ENCODE measurements around the gene LIM2.

The LIM2 gene

GRCh38 chr19:51356159-51356801, 31.5 kb downstream of the LIM2 start:
- no peaks in the 10 kb centered on the region for H3K27me3 ChIP-seq (ENCODE audit: control insufficient read depth in 5 of 5, insufficient read depth in 4 of 5, low read length in 5 of 5)
- H3K4me3 ChIP-seq (ENCODE audit: low read depth in 1 of 5, low read length in 5 of 5): no peak overlapping the region
- peaks cover 0 to 7% (median 4%) of the 10 kb centered on the region in 5 donors for H3K4me1 ChIP-seq (ENCODE audit: control insufficient read depth in 5 of 5, insufficient read depth in 5 of 5, low read length in 5 of 5)
- no peak overlapping the region for H3K9ac ChIP-seq (ENCODE audit: low read length in 5 of 5)
- no peaks in the 10 kb centered on the region for H3K9me3 ChIP-seq (ENCODE audit: control insufficient read depth in 5 of 5, low read length in 5 of 5)
- no peak overlapping the region for H3K27ac ChIP-seq (ENCODE audit: low read depth, low read length)
- H3K36me3 ChIP-seq (ENCODE audit: control insufficient read depth in 5 of 5, insufficient read depth in 5 of 5, low read length in 5 of 5): peaks cover 0 to 24% (median 20%) of the 10 kb centered on the region in 5 donors

GRCh38 chr19:51354742-51355148, 33.0 kb downstream of the LIM2 start:
- peaks cover 0 to 39% (median 33%) of the 10 kb centered on the region in 5 donors for H3K36me3 ChIP-seq (ENCODE audit: control insufficient read depth in 5 of 5, insufficient read depth in 5 of 5, low read length in 5 of 5)
- H3K27ac ChIP-seq (ENCODE audit: low read depth, low read length): no peak overlapping the region
- peaks cover 0 to 7% (median 4%) of the 10 kb centered on the region in 5 donors for H3K4me1 ChIP-seq (ENCODE audit: control insufficient read depth in 5 of 5, insufficient read depth in 5 of 5, low read length in 5 of 5)
- H3K27me3 ChIP-seq (ENCODE audit: control insufficient read depth in 5 of 5, insufficient read depth in 4 of 5, low read length in 5 of 5): no peaks in the 10 kb centered on the region
- no peak overlapping the region for H3K9ac ChIP-seq (ENCODE audit: low read length in 5 of 5)
- H3K4me3 ChIP-seq (ENCODE audit: low read depth in 1 of 5, low read length in 5 of 5): no peak overlapping the region
- no peaks in the 10 kb centered on the region for H3K9me3 ChIP-seq (ENCODE audit: control insufficient read depth in 5 of 5, low read length in 5 of 5)

GRCh38 chr19:51354103-51354741, 33.6 kb downstream of the LIM2 start:
- no peak overlapping the region for H3K4me3 ChIP-seq (ENCODE audit: low read depth in 1 of 5, low read length in 5 of 5)
- H3K9ac ChIP-seq (ENCODE audit: low read length in 5 of 5): no peak overlapping the region

GRCh38 chr19:51352783-51353360, 34.9 kb downstream of the LIM2 start:
- Histone ChIP-seq H3K27ac (ENCODE audit: low read depth, low read length) (no peak overlapping the region), H3K9me3 (ENCODE audit: control insufficient read depth in 5 of 5, low read length in 5 of 5) (no peaks in the 10 kb centered on the region), H3K36me3 (ENCODE audit: control insufficient read depth in 5 of 5, insufficient read depth in 5 of 5, low read length in 5 of 5) (peaks cover 6 to 47% (median 37%) of the 10 kb centered on the region in 5 donors), H3K9ac (ENCODE audit: low read length in 5 of 5) (no peak overlapping the region), H3K4me3 (ENCODE audit: low read depth in 1 of 5, low read length in 5 of 5) (no peak overlapping the region), H3K4me1 (ENCODE audit: control insufficient read depth in 5 of 5, insufficient read depth in 5 of 5, low read length in 5 of 5) (peaks cover 0 to 3% (median 0%) of the 10 kb centered on the region in 5 donors), H3K27me3 (ENCODE audit: control insufficient read depth in 5 of 5, insufficient read depth in 4 of 5, low read length in 5 of 5) (no peaks in the 10 kb centered on the region)

More at GRCh38 chr19:51354103-51354741, 33.6 kb downstream of the LIM2 start:
- Histone ChIP-seq H3K36me3 (ENCODE audit: control insufficient read depth in 5 of 5, insufficient read depth in 5 of 5, low read length in 5 of 5) (peaks cover 0 to 43% (median 38%) of the 10 kb centered on the region in 5 donors), H3K4me1 (ENCODE audit: control insufficient read depth in 5 of 5, insufficient read depth in 5 of 5, low read length in 5 of 5) (peaks cover 0 to 7% (median 4%) of the 10 kb centered on the region in 5 donors), H3K9me3 (ENCODE audit: control insufficient read depth in 5 of 5, low read length in 5 of 5) (no peaks in the 10 kb centered on the region), H3K27ac (ENCODE audit: low read depth, low read length) (no peak overlapping the region), H3K27me3 (ENCODE audit: control insufficient read depth in 5 of 5, insufficient read depth in 4 of 5, low read length in 5 of 5) (no peaks in the 10 kb centered on the region)

GRCh38 chr19:51351266-51351990, 36.3 kb downstream of the LIM2 start:
- H3K4me3 ChIP-seq (ENCODE audit: low read depth in 1 of 5, low read length in 5 of 5): no peak overlapping the region
- H3K9me3 ChIP-seq (ENCODE audit: control insufficient read depth in 5 of 5, low read length in 5 of 5): no peaks in the 10 kb centered on the region
- H3K27me3 ChIP-seq (ENCODE audit: control insufficient read depth in 5 of 5, insufficient read depth in 4 of 5, low read length in 5 of 5): no peaks in the 10 kb centered on the region
- H3K4me1 ChIP-seq (ENCODE audit: control insufficient read depth in 5 of 5, insufficient read depth in 5 of 5, low read length in 5 of 5): no peaks in the 10 kb centered on the region
- H3K9ac ChIP-seq (ENCODE audit: low read length in 5 of 5): no peak overlapping the region
- no peak overlapping the region for H3K27ac ChIP-seq (ENCODE audit: low read depth, low read length)
- H3K36me3 ChIP-seq (ENCODE audit: control insufficient read depth in 5 of 5, insufficient read depth in 5 of 5, low read length in 5 of 5): peaks cover 7 to 62% (median 51%) of the 10 kb centered on the region in 5 donors

- Histone ChIP-seq H3K9me3 (ENCODE audit: control insufficient read depth in 5 of 5, low read length in 5 of 5) (no peaks in the 10 kb centered on the region), H3K4me1 (ENCODE audit: control insufficient read depth in 5 of 5, insufficient read depth in 5 of 5, low read length in 5 of 5) (no peaks in the 10 kb centered on the region), H3K4me3 (ENCODE audit: low read depth in 1 of 5, low read length in 5 of 5) (no peak overlapping the region), H3K36me3 (ENCODE audit: control insufficient read depth in 5 of 5, insufficient read depth in 5 of 5, low read length in 5 of 5) (peaks cover 10 to 69% (median 62%) of the 10 kb centered on the region in 5 donors), H3K9ac (ENCODE audit: low read length in 5 of 5) (no peak overlapping the region), H3K27ac (ENCODE audit: low read depth, low read length) (no peak overlapping the region), H3K27me3 (ENCODE audit: control insufficient read depth in 5 of 5, insufficient read depth in 4 of 5, low read length in 5 of 5) (no peaks in the 10 kb centered on the region)
These were observed 40.4 kb downstream of the LIM2 start for GRCh38 chr19:51347209-51347928.

GRCh38 chr19:51346742-51347141, 41.0 kb downstream of the LIM2 start:
- Histone ChIP-seq H3K9me3 (ENCODE audit: control insufficient read depth in 5 of 5, low read length in 5 of 5) (no peaks in the 10 kb centered on the region), H3K27me3 (ENCODE audit: control insufficient read depth in 5 of 5, insufficient read depth in 4 of 5, low read length in 5 of 5) (no peaks in the 10 kb centered on the region), H3K9ac (ENCODE audit: low read length in 5 of 5) (no peak overlapping the region), H3K4me3 (ENCODE audit: low read depth in 1 of 5, low read length in 5 of 5) (no peak overlapping the region), H3K36me3 (ENCODE audit: control insufficient read depth in 5 of 5, insufficient read depth in 5 of 5, low read length in 5 of 5) (peaks cover 10 to 63% (median 56%) of the 10 kb centered on the region in 5 donors), H3K4me1 (ENCODE audit: control insufficient read depth in 5 of 5, insufficient read depth in 5 of 5, low read length in 5 of 5) (no peaks in the 10 kb centered on the region), H3K27ac (ENCODE audit: low read depth, low read length) (no peak overlapping the region)

GRCh38 chr19:51345076-51345620, 42.6 kb downstream of the LIM2 start:
- no peak overlapping the region for H3K9ac ChIP-seq (ENCODE audit: low read length in 5 of 5)
- H3K27ac ChIP-seq (ENCODE audit: low read depth, low read length): no peak overlapping the region
- no peak overlapping the region for H3K4me3 ChIP-seq (ENCODE audit: low read depth in 1 of 5, low read length in 5 of 5)
- H3K27me3 ChIP-seq (ENCODE audit: control insufficient read depth in 5 of 5, insufficient read depth in 4 of 5, low read length in 5 of 5): no peaks in the 10 kb centered on the region
- H3K9me3 ChIP-seq (ENCODE audit: control insufficient read depth in 5 of 5, low read length in 5 of 5): no peaks in the 10 kb centered on the region
- peaks cover 0 to 8% (median 5%) of the 10 kb centered on the region in 5 donors for H3K4me1 ChIP-seq (ENCODE audit: control insufficient read depth in 5 of 5, insufficient read depth in 5 of 5, low read length in 5 of 5)
- H3K36me3 ChIP-seq (ENCODE audit: control insufficient read depth in 5 of 5, insufficient read depth in 5 of 5, low read length in 5 of 5): peaks cover 10 to 48% (median 42%) of the 10 kb centered on the region in 5 donors
